HG03103 (cell line): ENCODE data around the gene NACC2.

Source experiments
- ATAC-seq: cut with Tn5 transposase; IDR thresholded peaks from one replicate; pipeline ENCODE4 v1.9.1; 2021; ENCODE audit warnings: low read depth; ENCODE audit not compliant: unreplicated experiment

Gene NACC2

GRCh38 chr9:136095070-136096058 lies at the start of gene NACC2:
NACC2 (minus strand) TSS chr9:136095289; CDS start chr9:136050521, 44,768 bp downstream.
- ATAC-seq = no peak

GRCh38 chr9:136144450-136144849 lies 49.4 kb upstream of the NACC2 start:
- no peak for ATAC-seq

GRCh38 chr9:136143215-136144001 lies 48.3 kb upstream of the NACC2 start:
- ATAC-seq = no peak

GRCh38 chr9:136142859-136143214 lies 47.7 kb upstream of the NACC2 start:
- no peak for ATAC-seq

- ATAC-seq = no peak
Measured at GRCh38 chr9:136142414-136142796, 47.3 kb upstream of the NACC2 start.

GRCh38 chr9:136141682-136142413 lies 46.8 kb upstream of the NACC2 start:
- no peak for ATAC-seq

- no peak for ATAC-seq
Measured at GRCh38 chr9:136140966-136141365, 45.9 kb upstream of the NACC2 start.

GRCh38 chr9:136140046-136140445 lies 45.0 kb upstream of the NACC2 start:
- ATAC-seq = no peak

GRCh38 chr9:136138566-136138965 lies 43.5 kb upstream of the NACC2 start:
- ATAC-seq = no peak

GRCh38 chr9:136137321-136138265 lies 42.5 kb upstream of the NACC2 start:
- ATAC-seq = no peak

GRCh38 chr9:136136127-136136925 lies 41.2 kb upstream of the NACC2 start:
- ATAC-seq = no peak

- no peak for ATAC-seq
Measured at GRCh38 chr9:136135326-136136126, 40.4 kb upstream of the NACC2 start.

GRCh38 chr9:136133959-136134484 lies 38.9 kb upstream of the NACC2 start:
- no peak for ATAC-seq

GRCh38 chr9:136133191-136133958 lies 38.3 kb upstream of the NACC2 start:
- no peak for ATAC-seq

GRCh38 chr9:136132512-136133050 lies 37.5 kb upstream of the NACC2 start:
- ATAC-seq = no peak

- ATAC-seq = no peak
Measured at GRCh38 chr9:136131629-136132511, 36.8 kb upstream of the NACC2 start.
